HEK293T (cell line): ENCODE results near the gene TMEM190.

Experiments used
- ELF4 ChIP-seq: fragments of 450-650 bp; IDR thresholded peaks from 2 replicates; pipeline ENCODE4 v1.6.1; 2017; ENCODE audit warnings: antibody characterized with exemption
- FOXM1 ChIP-seq: fragments of 450-650 bp; IDR thresholded peaks from 2 replicates; pipeline ENCODE4 v1.6.1; 2017; ENCODE audit warnings: mild to moderate bottlenecking, borderline replicate concordance
- SUZ12 ChIP-seq: fragments of 450-650 bp; IDR thresholded peaks from 2 replicates; pipeline ENCODE4 v1.6.1; 2016; ENCODE audit warnings: mild to moderate bottlenecking

GRCh38 chr19:55360902-55361301 lies 15.7 kb upstream of the TMEM190 start:
- TF ChIP-seq FOXM1: no peak
- TF ChIP-seq SUZ12: no peak
- no peak for TF ChIP-seq ELF4
